Caco-2 (cell line): ENCODE measurements around the gene CEACAM19. TPM values are rescaled to one million over a fixed set of nuclear protein-coding genes. Genes with fewer than 3 reads are reported as not detected.
"Not testable (repeated sequence)": the region's sequence is repeated elsewhere in the genome, so short reads cannot be mapped to it uniquely, and the experiment has no call there.

Source experiments
- BruUV-seq: library from RNA; stranded (reverse); fragments of 400-500 nt; replicated peaks from 2 replicates; lab custom pipeline; 2021; lab: Mats Ljungman, UMichigan
- CTCF ChIA-PET: fragments of 300-600 bp; sonication (Branson Sonifier 250); formaldehyde crosslinking; loops from one replicate; lab custom pipeline; 2022; ENCODE audit warnings: antibody characterized with exemption; lab: Charles Lee
- POLR2A ChIA-PET: fragments of 300-600 bp; sonication (Branson Sonifier 250); formaldehyde crosslinking; loops from one replicate; lab custom pipeline; 2022; ENCODE audit warnings: antibody characterized with exemption; lab: Charles Lee
- DNase-seq, 2 experiments: peaks; one replicate each; pipeline versions ENCODE4 v3.0.0 to v3.0.0-alpha.2; 2020 to 2022
- H3K27me3 ChIP-seq: replicated peaks from 2 replicates; pipeline ENCODE4 v1.6.0; 2011; ENCODE audit warnings: low read length; ENCODE audit not compliant: control insufficient read depth, insufficient read depth
- H3K36me3 ChIP-seq: 2 replicates; pipeline ENCODE4 v1.5.1; 2011; ENCODE audit warnings: low read length; ENCODE audit not compliant: control insufficient read depth, insufficient read depth
- H3K4me1 ChIP-seq: fragments of 250-450 bp; sonication (Bioruptor Pico); 2 replicates; pipeline ENCODE4 v1.5.1; 2020; ENCODE audit warnings: mild to moderate bottlenecking
- H3K4me3 ChIP-seq: 2 replicates; pipeline ENCODE4 v1.5.1; 2011; ENCODE audit warnings: low read depth, mild to moderate bottlenecking, control low read depth, low read length
- H3K9me3 ChIP-seq: fragments of 250-450 bp; sonication (Bioruptor Pico); 2 replicates; pipeline ENCODE4 v1.5.1; 2020; ENCODE audit warnings: mild to moderate bottlenecking, moderate library complexity
- H3K27ac Mint-ChIP-seq: one replicate; pipeline ENCODE4 v1.8.0; 2022; ENCODE audit warnings: mixed read lengths; ENCODE audit not compliant: unreplicated experiment
- H3K27me3 Mint-ChIP-seq: one replicate; pipeline ENCODE4 v1.8.0; 2022; ENCODE audit warnings: mixed read lengths; ENCODE audit not compliant: insufficient read depth, unreplicated experiment
- H3K36me3 Mint-ChIP-seq: one replicate; pipeline ENCODE4 v1.8.0; 2022; ENCODE audit warnings: mild to moderate bottlenecking, mixed read lengths; ENCODE audit not compliant: insufficient read depth, unreplicated experiment
- H3K4me1 Mint-ChIP-seq: one replicate; pipeline ENCODE4 v1.8.0; 2022; ENCODE audit warnings: low read depth, mixed read lengths; ENCODE audit not compliant: unreplicated experiment
- H3K4me3 Mint-ChIP-seq: one replicate; pipeline ENCODE4 v1.8.0; 2022; ENCODE audit warnings: mild to moderate bottlenecking, moderate library complexity, mixed read lengths; ENCODE audit not compliant: unreplicated experiment
- H3K9me3 Mint-ChIP-seq: one replicate; pipeline ENCODE4 v1.8.0; 2022; ENCODE audit warnings: mixed read lengths; ENCODE audit not compliant: unreplicated experiment
- intact Hi-C: fragments of 100-400 bp; cut with micrococcal nuclease; formaldehyde crosslinking; loops from one replicate; pipeline ENCODE4 v1.10.0; 2022; ENCODE audit not compliant: unreplicated experiment
- total RNA-seq: library from RNA; stranded (reverse); gene quantifications from 2 replicates; pipeline ENCODE4 v1.2.3, GENCODE V29; 2022
- TF ChIP-seq, protein P1 (sequence below), 2 experiments: fragments of 200-600 bp in 1 of 2; IDR thresholded peaks; 1 replicate in 1 of 2; 2 replicates in 1 of 2; pipeline versions ENCODE4 v1.5.1 to v1.8.0; 2011 to 2022; ENCODE audit warnings: antibody characterized with exemption in 1 of 2, control low read depth in 1 of 2, inconsistent platforms in 1 of 2, low read depth in 1 of 2, low read length in 1 of 2, mild to moderate bottlenecking in 1 of 2, moderate library complexity in 1 of 2; ENCODE audit not compliant: insufficient read depth in 1 of 2, severe bottlenecking in 1 of 2, unreplicated experiment in 1 of 2

CEACAM19 gene
- total RNA-seq, 1 experiment from 2014 or later: 2.9 TPM

DNA sequence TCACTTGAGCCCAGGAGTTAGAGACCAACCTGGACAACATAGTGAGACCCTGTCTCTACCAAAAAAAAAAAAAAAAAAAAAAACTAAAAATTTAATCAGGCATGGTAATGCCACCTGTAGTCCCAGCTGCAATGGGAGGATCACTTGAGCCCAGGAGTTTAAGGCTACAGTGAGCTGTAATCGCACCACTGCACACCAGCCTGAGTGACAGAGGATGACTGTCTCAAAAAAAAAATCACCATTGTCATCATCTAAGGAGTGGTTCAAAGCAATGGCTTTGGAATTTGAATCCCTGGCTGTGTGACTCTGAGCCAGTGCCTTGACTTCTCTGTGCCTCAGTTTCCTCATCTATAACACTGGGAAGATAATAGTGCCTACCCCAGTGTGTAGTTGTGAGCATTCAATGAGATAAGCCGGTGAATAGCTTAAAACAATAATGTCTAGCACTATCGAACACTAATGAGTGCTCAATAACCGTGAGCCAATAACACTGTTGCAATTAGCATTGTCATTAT lies 46.4 kb upstream of the CEACAM19 start:
- no peak overlapping the region for H3K27ac Mint-ChIP-seq
- no peaks in the 10 kb centered on the region for H3K27me3 Mint-ChIP-seq
- DNase-seq: no peak
- Histone ChIP-seq H3K4me3 (no peak overlapping the region), H3K27me3 (no peaks in the 10 kb centered on the region), H3K9me3 (no peaks in the 10 kb centered on the region), H3K4me1 (peaks cover 21% of the 10 kb centered on the region), H3K36me3 (peaks cover 5% of the 10 kb centered on the region; the same call in 1 of the 2 replicates)
- POLR2A ChIA-PET: no interaction called here
- TF ChIP-seq, protein P1, sequence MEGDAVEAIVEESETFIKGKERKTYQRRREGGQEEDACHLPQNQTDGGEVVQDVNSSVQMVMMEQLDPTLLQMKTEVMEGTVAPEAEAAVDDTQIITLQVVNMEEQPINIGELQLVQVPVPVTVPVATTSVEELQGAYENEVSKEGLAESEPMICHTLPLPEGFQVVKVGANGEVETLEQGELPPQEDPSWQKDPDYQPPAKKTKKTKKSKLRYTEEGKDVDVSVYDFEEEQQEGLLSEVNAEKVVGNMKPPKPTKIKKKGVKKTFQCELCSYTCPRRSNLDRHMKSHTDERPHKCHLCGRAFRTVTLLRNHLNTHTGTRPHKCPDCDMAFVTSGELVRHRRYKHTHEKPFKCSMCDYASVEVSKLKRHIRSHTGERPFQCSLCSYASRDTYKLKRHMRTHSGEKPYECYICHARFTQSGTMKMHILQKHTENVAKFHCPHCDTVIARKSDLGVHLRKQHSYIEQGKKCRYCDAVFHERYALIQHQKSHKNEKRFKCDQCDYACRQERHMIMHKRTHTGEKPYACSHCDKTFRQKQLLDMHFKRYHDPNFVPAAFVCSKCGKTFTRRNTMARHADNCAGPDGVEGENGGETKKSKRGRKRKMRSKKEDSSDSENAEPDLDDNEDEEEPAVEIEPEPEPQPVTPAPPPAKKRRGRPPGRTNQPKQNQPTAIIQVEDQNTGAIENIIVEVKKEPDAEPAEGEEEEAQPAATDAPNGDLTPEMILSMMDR (IDR thresholded peaks at IDR 0.05; ENCODE audit: insufficient read depth in 1 of 2, low read depth in 1 of 2, low read length in 1 of 2, severe bottlenecking in 1 of 2, unreplicated experiment in 1 of 2): no peak
- intact Hi-C loops: no loop called here
- H3K4me3 Mint-ChIP-seq: no peak overlapping the region
- CTCF ChIA-PET: interaction anchor here (0.5 kb wide), 1 partner anchor 523 kb away, joined by 4 read pairs; no protein-coding TSS in a partner anchor
- H3K4me1 Mint-ChIP-seq: peaks cover 16% of the 10 kb centered on the region
- no TSS peak for BruUV-seq
- peaks cover 5% of the 10 kb centered on the region for H3K36me3 Mint-ChIP-seq
- H3K9me3 Mint-ChIP-seq: no peaks in the 10 kb centered on the region

DNA sequence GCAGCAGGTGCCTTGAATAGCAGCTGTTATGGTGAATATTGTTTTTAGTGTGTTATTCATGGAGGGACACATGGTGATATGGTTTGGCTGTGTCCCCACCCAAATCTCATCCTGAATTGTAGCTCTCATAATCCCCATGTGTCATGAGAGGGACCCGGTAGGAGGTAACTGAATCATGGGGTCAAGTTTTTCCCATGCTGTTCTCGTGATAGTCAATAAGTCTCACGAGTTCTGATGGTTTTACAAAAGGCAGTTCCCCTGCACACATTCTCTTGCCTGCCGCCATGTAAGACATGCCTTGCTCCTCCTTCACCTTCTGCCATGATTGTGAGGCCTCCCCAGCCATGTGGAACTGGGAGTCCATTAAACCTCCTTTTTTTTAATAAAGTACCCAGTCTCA lies 45.6 kb upstream of the CEACAM19 start:
- Mint-ChIP-seq H3K27ac (peak overlapping the region; percentile 37), H3K4me1 (peaks cover 16% of the 10 kb centered on the region)
- H3K4me3 ChIP-seq, H3K4me3 Mint-ChIP-seq, intact Hi-C loops, H3K27me3 ChIP-seq, H3K9me3 ChIP-seq, H3K36me3 ChIP-seq, H3K36me3 Mint-ChIP-seq, DNase-seq, H3K9me3 Mint-ChIP-seq, BruUV-seq, H3K27me3 Mint-ChIP-seq, POLR2A ChIA-PET: not testable (repeated sequence)
- CTCF ChIA-PET: interaction anchor here (1.7 to 1.8 kb wide), 3 partner anchors 10 to 55 kb away, joined by 4 to 13 read pairs (median 8); no protein-coding TSS in a partner anchor
- H3K4me1 ChIP-seq: peaks cover 21% of the 10 kb centered on the region

DNA sequence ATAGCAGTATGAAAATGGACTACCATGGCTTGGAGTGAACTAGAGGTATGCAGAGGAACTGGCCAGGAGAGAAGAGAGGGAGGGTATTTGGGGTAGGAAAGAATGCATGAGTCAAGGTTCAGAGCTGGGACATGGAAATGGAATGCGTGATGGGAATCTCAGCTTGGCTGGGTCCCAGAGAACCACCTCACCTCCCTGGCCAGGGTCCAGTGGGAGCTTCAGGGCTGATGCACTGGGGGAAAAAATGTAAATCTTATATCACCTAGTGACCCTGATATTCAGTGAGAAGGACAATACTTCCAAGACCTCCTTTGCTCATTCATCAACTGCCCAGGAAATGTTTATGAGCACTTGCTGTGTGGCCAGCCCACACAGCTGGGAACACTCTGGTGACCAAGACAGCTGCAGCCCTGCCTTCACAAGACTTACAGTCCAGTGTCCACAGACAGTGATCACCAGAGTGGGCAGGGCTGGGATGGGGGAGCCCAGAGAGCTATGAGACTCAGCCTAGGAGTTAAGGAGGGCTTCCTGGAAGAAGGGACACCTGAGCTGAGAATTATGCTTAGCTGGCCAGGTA lies 45.1 kb upstream of the CEACAM19 start:
- H3K27me3 Mint-ChIP-seq: no peaks in the 10 kb centered on the region
- TF ChIP-seq, protein P1 (IDR thresholded peaks at IDR 0.05; ENCODE audit: insufficient read depth in 1 of 2, low read depth in 1 of 2, low read length in 1 of 2, severe bottlenecking in 1 of 2, unreplicated experiment in 1 of 2): no peak
- peaks cover 21% of the 10 kb centered on the region for H3K4me1 ChIP-seq

More for the DNA sequence above, 45.1 kb upstream of the CEACAM19 start:
- Mint-ChIP-seq H3K4me3 (no peak overlapping the region), H3K36me3 (peaks cover 5% of the 10 kb centered on the region), H3K9me3 (no peaks in the 10 kb centered on the region), H3K27ac (peak overlapping the region; percentile 37), H3K4me1 (peaks cover 16% of the 10 kb centered on the region)
- Histone ChIP-seq H3K9me3 (no peaks in the 10 kb centered on the region), H3K36me3 (peaks cover 5% of the 10 kb centered on the region), H3K27me3 (no peaks in the 10 kb centered on the region), H3K4me3 (no peak overlapping the region)
- ChIA-PET CTCF (interaction anchor here (0.6 to 1.8 kb wide), 6 partner anchors 10 to 55 kb away, joined by 4 to 13 read pairs (median 6); partner anchors contain the start of gene IGSF23), POLR2A (interaction anchor here (0.6 kb wide), 1 partner anchor 17 kb away, joined by 3 read pairs; the partner anchor contains the start of gene PVR)
- no TSS peak for BruUV-seq
- no peak for DNase-seq
- intact Hi-C loops: no loop called here
